ENCODE data around the gene SOX6.

Gene SOX6

GRCh38 chr11:15989685-15990084 is 366.7 kb downstream of the SOX6 start:
- Mint-ChIP-seq H3K27ac (no peak overlapping the region), H3K27me3 (no peaks in the 10 kb centered on the region), H3K36me3 (ENCODE audit: low read depth) (no peaks in the 10 kb centered on the region), H3K9me3 (no peaks in the 10 kb centered on the region), H3K4me1 (no peaks in the 10 kb centered on the region), H3K4me3 (no peak overlapping the region)
- no peak for DNase-seq
- no peak for ATAC-seq

- Mint-ChIP-seq H3K4me3 (no peak overlapping the region), H3K27me3 (no peaks in the 10 kb centered on the region), H3K9me3 (no peaks in the 10 kb centered on the region), H3K27ac (no peak overlapping the region), H3K36me3 (ENCODE audit: low read depth) (no peaks in the 10 kb centered on the region), H3K4me1 (no peaks in the 10 kb centered on the region)
- no peak for DNase-seq
- no peak for ATAC-seq
These were observed 367.6 kb downstream of the SOX6 start for GRCh38 chr11:15988693-15989231.

- Mint-ChIP-seq H3K27me3 (no peaks in the 10 kb centered on the region), H3K4me1 (no peaks in the 10 kb centered on the region), H3K27ac (no peak overlapping the region), H3K36me3 (ENCODE audit: low read depth) (no peaks in the 10 kb centered on the region), H3K9me3 (no peaks in the 10 kb centered on the region), H3K4me3 (no peak overlapping the region)
- ATAC-seq = no peak
- no peak for DNase-seq
These were observed 368.3 kb downstream of the SOX6 start for GRCh38 chr11:15988016-15988550.

- H3K27ac Mint-ChIP-seq = no peak overlapping the region
- no peaks in the 10 kb centered on the region for H3K4me1 Mint-ChIP-seq
- ATAC-seq = no peak
- no peak overlapping the region for H3K4me3 Mint-ChIP-seq
- no peaks in the 10 kb centered on the region for H3K9me3 Mint-ChIP-seq
- no peaks in the 10 kb centered on the region for H3K27me3 Mint-ChIP-seq
- no peaks in the 10 kb centered on the region for H3K36me3 Mint-ChIP-seq (ENCODE audit: low read depth)
- no peak for DNase-seq
These were observed 369.3 kb downstream of the SOX6 start for GRCh38 chr11:15987046-15987445.

GRCh38 chr11:15985860-15986139 is 370.5 kb downstream of the SOX6 start:
- H3K4me1 Mint-ChIP-seq = no peaks in the 10 kb centered on the region
- H3K36me3 Mint-ChIP-seq (ENCODE audit: low read depth) = no peaks in the 10 kb centered on the region
- no peak overlapping the region for H3K4me3 Mint-ChIP-seq
- no peak for ATAC-seq
- no peaks in the 10 kb centered on the region for H3K9me3 Mint-ChIP-seq
- no peak for DNase-seq
- H3K27ac Mint-ChIP-seq = no peak overlapping the region
- H3K27me3 Mint-ChIP-seq = no peaks in the 10 kb centered on the region

GRCh38 chr11:15985127-15985859 is 371.1 kb downstream of the SOX6 start:
- H3K9me3 Mint-ChIP-seq = no peaks in the 10 kb centered on the region
- H3K4me3 Mint-ChIP-seq = no peak overlapping the region
- no peak for DNase-seq
- no peak overlapping the region for H3K27ac Mint-ChIP-seq
- H3K27me3 Mint-ChIP-seq = no peaks in the 10 kb centered on the region
- ATAC-seq = no peak
- H3K36me3 Mint-ChIP-seq (ENCODE audit: low read depth) = no peaks in the 10 kb centered on the region
- no peaks in the 10 kb centered on the region for H3K4me1 Mint-ChIP-seq

- Mint-ChIP-seq H3K27ac (no peak overlapping the region), H3K27me3 (no peaks in the 10 kb centered on the region), H3K4me1 (no peaks in the 10 kb centered on the region), H3K4me3 (no peak overlapping the region), H3K9me3 (no peaks in the 10 kb centered on the region), H3K36me3 (ENCODE audit: low read depth) (no peaks in the 10 kb centered on the region)
- no peak for ATAC-seq
- DNase-seq = no peak
These were observed 375.1 kb downstream of the SOX6 start for GRCh38 chr11:15981292-15981691.

- H3K4me1 Mint-ChIP-seq = no peaks in the 10 kb centered on the region
- H3K27ac Mint-ChIP-seq = no peak overlapping the region
- no peaks in the 10 kb centered on the region for H3K9me3 Mint-ChIP-seq
- H3K27me3 Mint-ChIP-seq = no peaks in the 10 kb centered on the region
- no peaks in the 10 kb centered on the region for H3K36me3 Mint-ChIP-seq (ENCODE audit: low read depth)
- ATAC-seq = no peak
- H3K4me3 Mint-ChIP-seq = no peak overlapping the region
- no peak for DNase-seq
These were observed 379.2 kb downstream of the SOX6 start for GRCh38 chr11:15977116-15977515.

- no peaks in the 10 kb centered on the region for H3K4me1 Mint-ChIP-seq
- ATAC-seq (no peak), DNase-seq (no peak)
- H3K4me3 Mint-ChIP-seq = no peak overlapping the region
- H3K27me3 Mint-ChIP-seq = no peaks in the 10 kb centered on the region
- no peak overlapping the region for H3K27ac Mint-ChIP-seq
- H3K36me3 Mint-ChIP-seq (ENCODE audit: low read depth) = no peaks in the 10 kb centered on the region
- H3K9me3 Mint-ChIP-seq = no peaks in the 10 kb centered on the region
These were observed 379.8 kb downstream of the SOX6 start for GRCh38 chr11:15976433-15977045.

- H3K36me3 Mint-ChIP-seq (ENCODE audit: low read depth) = no peaks in the 10 kb centered on the region
- no peaks in the 10 kb centered on the region for H3K4me1 Mint-ChIP-seq
- DNase-seq (no peak), ATAC-seq (no peak)
- H3K4me3 Mint-ChIP-seq = no peak overlapping the region
- no peak overlapping the region for H3K27ac Mint-ChIP-seq
- no peaks in the 10 kb centered on the region for H3K27me3 Mint-ChIP-seq
- H3K9me3 Mint-ChIP-seq = no peaks in the 10 kb centered on the region
These were observed 380.6 kb downstream of the SOX6 start for GRCh38 chr11:15975742-15976141.

- ATAC-seq (no peak), DNase-seq (no peak)
- Mint-ChIP-seq H3K4me3 (no peak overlapping the region), H3K36me3 (ENCODE audit: low read depth) (no peaks in the 10 kb centered on the region), H3K4me1 (no peaks in the 10 kb centered on the region), H3K9me3 (no peaks in the 10 kb centered on the region), H3K27ac (no peak overlapping the region), H3K27me3 (no peaks in the 10 kb centered on the region)
These were observed 383.5 kb downstream of the SOX6 start for GRCh38 chr11:15972838-15973237.

GRCh38 chr11:15971215-15971546 is 385.2 kb downstream of the SOX6 start:
- Mint-ChIP-seq H3K9me3 (no peaks in the 10 kb centered on the region), H3K4me3 (no peak overlapping the region), H3K36me3 (ENCODE audit: low read depth) (no peaks in the 10 kb centered on the region), H3K27ac (no peak overlapping the region), H3K27me3 (no peaks in the 10 kb centered on the region), H3K4me1 (no peaks in the 10 kb centered on the region)
- DNase-seq = no peak
- no peak for ATAC-seq

- no peak for ATAC-seq
- H3K9me3 Mint-ChIP-seq = no peaks in the 10 kb centered on the region
- H3K27me3 Mint-ChIP-seq = no peaks in the 10 kb centered on the region
- no peak for DNase-seq
- no peaks in the 10 kb centered on the region for H3K4me1 Mint-ChIP-seq
- H3K27ac Mint-ChIP-seq = no peak overlapping the region
- no peak overlapping the region for H3K4me3 Mint-ChIP-seq
- no peaks in the 10 kb centered on the region for H3K36me3 Mint-ChIP-seq (ENCODE audit: low read depth)
These were observed 385.7 kb downstream of the SOX6 start for GRCh38 chr11:15970506-15971214.

GRCh38 chr11:15969701-15970329 is 386.5 kb downstream of the SOX6 start:
- Mint-ChIP-seq H3K4me3 (no peak overlapping the region), H3K27me3 (no peaks in the 10 kb centered on the region), H3K36me3 (ENCODE audit: low read depth) (no peaks in the 10 kb centered on the region), H3K4me1 (no peaks in the 10 kb centered on the region), H3K9me3 (no peaks in the 10 kb centered on the region), H3K27ac (no peak overlapping the region)
- ATAC-seq (no peak), DNase-seq (no peak)

- DNase-seq (no peak), ATAC-seq (no peak)
- Mint-ChIP-seq H3K9me3 (no peaks in the 10 kb centered on the region), H3K27ac (no peak overlapping the region), H3K36me3 (ENCODE audit: low read depth) (no peaks in the 10 kb centered on the region), H3K4me1 (no peaks in the 10 kb centered on the region), H3K27me3 (no peaks in the 10 kb centered on the region), H3K4me3 (no peak overlapping the region)
These were observed 387.1 kb downstream of the SOX6 start for GRCh38 chr11:15969281-15969680.

Measured in activated naive CD8-positive, alpha-beta T cell treated with anti-CD3 and anti-CD28 coated beads, Interleukin-2, amount 50 U/mL, for 24 hours (primary cell).